OCI-LY1 (cell line): ENCODE results near the gene ZIM2.

Experiments used
- H2AFZ ChIP-seq: fragments of 200-600 bp; sonication (generic), shearing (Covaris generic); 2 replicates; pipeline ENCODE4 v1.6.0; 2014; ENCODE audit warnings: antibody characterized with exemption, mild to moderate bottlenecking, low read length
- H3F3A ChIP-seq: fragments of 200-600 bp; sonication (generic), shearing (Covaris generic); 2 replicates; pipeline ENCODE4 v1.6.0; 2014; ENCODE audit warnings: mild to moderate bottlenecking, antibody characterized with exemption, low read length, moderate library complexity; ENCODE audit not compliant: insufficient read depth
- H3K27ac ChIP-seq: fragments of 200-600 bp; sonication (generic); 2 replicates; pipeline ENCODE4 v1.5.1; 2014; ENCODE audit warnings: low read length, mixed run types, mild to moderate bottlenecking, low read depth; ENCODE audit not compliant: poor library complexity, severe bottlenecking
- H3K27me3 ChIP-seq: fragments of 200-600 bp; sonication (generic); 2 replicates; pipeline ENCODE4 v1.6.0; 2014; ENCODE audit warnings: antibody characterized with exemption, mild to moderate bottlenecking, low read length, moderate library complexity; ENCODE audit not compliant: insufficient read depth
- H3K36me3 ChIP-seq: fragments of 200-600 bp; sonication (generic); 2 replicates; pipeline ENCODE4 v1.6.1; 2014; ENCODE audit warnings: mild to moderate bottlenecking, antibody characterized with exemption, low read length, moderate library complexity, mixed read lengths; ENCODE audit not compliant: insufficient read depth
- H3K4me1 ChIP-seq: fragments of 200-600 bp; sonication (generic); 2 replicates; pipeline ENCODE4 v1.5.1; 2014; ENCODE audit warnings: mild to moderate bottlenecking, low read length, moderate library complexity; ENCODE audit not compliant: insufficient read depth, severe bottlenecking
- H3K4me2 ChIP-seq: fragments of 200-600 bp; sonication (generic), shearing (Covaris generic); 2 replicates; pipeline ENCODE4 v1.6.1; 2014; ENCODE audit warnings: low read length
- H3K4me3 ChIP-seq: fragments of 200-600 bp; sonication (generic); 2 replicates; pipeline ENCODE4 v1.5.1; 2014; ENCODE audit warnings: low read length, low read depth, mild to moderate bottlenecking, mixed read lengths; ENCODE audit not compliant: poor library complexity, severe bottlenecking
- H3K79me2 ChIP-seq: fragments of 200-600 bp; shearing (Covaris generic); 2 replicates; pipeline ENCODE4 v1.6.1; 2016; ENCODE audit warnings: mixed run types, low read length, mixed read lengths; ENCODE audit not compliant: insufficient read depth
- H3K9ac ChIP-seq: fragments of 200-600 bp; sonication (generic), shearing (Covaris generic); 2 replicates; pipeline ENCODE4 v1.6.1; 2014; ENCODE audit warnings: mild to moderate bottlenecking, low read length, mixed read lengths
- H3K9me2 ChIP-seq: fragments of 200-600 bp; sonication (generic), shearing (Covaris generic); 2 replicates; pipeline ENCODE4 v1.6.1; 2014; ENCODE audit warnings: low read depth, mild to moderate bottlenecking, low read length, mixed read lengths
- H3K9me3 ChIP-seq: fragments of 200-600 bp; shearing (Covaris generic); 2 replicates; pipeline ENCODE4 v1.6.1; 2014; ENCODE audit warnings: low read length, mixed read lengths
- H4K20me1 ChIP-seq: fragments of 200-600 bp; sonication (generic), shearing (Covaris generic); 2 replicates; pipeline ENCODE4 v1.6.0; 2016; ENCODE audit warnings: mild to moderate bottlenecking, low read length; ENCODE audit not compliant: insufficient read depth
- EZH2 ChIP-seq: fragments of 200-600 bp; sonication (generic), shearing (Covaris generic); IDR thresholded peaks from 2 replicates; pipeline ENCODE4 v1.8.0; 2017; ENCODE audit warnings: borderline replicate concordance, mixed run types, mild to moderate bottlenecking, antibody characterized with exemption, low read length, moderate library complexity, mixed read lengths
- TF ChIP-seq, protein P1 (sequence below): fragments of 200-600 bp; sonication (generic), shearing (Covaris generic); IDR thresholded peaks from 2 replicates; pipeline ENCODE4 v1.5.1; 2017; ENCODE audit warnings: mild to moderate bottlenecking, antibody characterized with exemption, low read length, moderate library complexity, mixed read lengths

Gene ZIM2

DNA sequence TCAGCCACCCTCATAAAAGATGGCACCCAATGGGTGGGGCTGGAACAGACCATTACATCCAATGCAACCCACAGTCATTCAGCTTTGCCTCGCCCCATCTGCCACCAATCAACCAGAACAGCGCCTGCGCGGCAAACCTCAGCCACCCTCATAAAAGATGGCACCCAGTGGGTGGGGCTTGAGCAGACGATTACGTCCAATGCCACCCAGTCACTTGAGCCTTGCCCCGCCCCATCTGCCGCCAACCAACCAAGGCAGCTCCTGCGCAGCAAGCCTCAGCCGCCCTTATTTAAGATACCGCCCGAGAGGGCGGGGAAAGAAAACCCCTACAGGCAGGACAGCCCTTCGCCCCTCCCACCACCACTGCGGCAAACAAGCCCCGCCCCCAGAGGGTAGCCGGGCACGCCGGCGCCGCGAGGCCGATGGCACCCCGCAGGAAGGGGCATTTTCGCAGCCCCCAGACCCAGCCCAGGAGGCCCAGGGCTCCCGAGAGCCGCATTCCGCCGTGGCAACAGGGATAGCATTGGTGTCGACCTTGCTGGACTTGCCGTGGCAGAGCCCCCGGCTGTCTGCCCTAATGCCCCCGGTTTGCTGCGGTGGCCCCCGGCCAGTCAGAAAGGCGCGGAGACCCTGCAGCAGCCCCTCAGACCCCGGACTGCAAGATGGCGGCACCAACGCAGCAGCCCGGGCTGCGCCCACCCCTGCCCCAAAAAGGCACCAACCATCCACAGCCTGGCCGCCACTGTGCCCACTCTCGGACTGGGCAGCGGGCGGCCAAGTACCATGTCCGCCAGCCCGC is 675 bp downstream of the ZIM2 start:
- Histone ChIP-seq H3K79me2 (no peaks in the 10 kb centered on the region), H3K36me3 (no peaks in the 10 kb centered on the region), H3K27me3 (no peaks in the 10 kb centered on the region), H4K20me1 (no peaks in the 10 kb centered on the region), H3K4me1 (no peaks in the 10 kb centered on the region), H3K9me2 (no peaks in the 10 kb centered on the region), H3F3A (no peaks in the 10 kb centered on the region), H3K9ac (no peak overlapping the region), H3K4me3 (no peak overlapping the region), H3K4me2 (no peak overlapping the region), H3K9me3 (no peaks in the 10 kb centered on the region), H2AFZ (no peak overlapping the region), H3K27ac (no peak overlapping the region)
- TF ChIP-seq EZH2: no peak
- TF ChIP-seq, protein P1, sequence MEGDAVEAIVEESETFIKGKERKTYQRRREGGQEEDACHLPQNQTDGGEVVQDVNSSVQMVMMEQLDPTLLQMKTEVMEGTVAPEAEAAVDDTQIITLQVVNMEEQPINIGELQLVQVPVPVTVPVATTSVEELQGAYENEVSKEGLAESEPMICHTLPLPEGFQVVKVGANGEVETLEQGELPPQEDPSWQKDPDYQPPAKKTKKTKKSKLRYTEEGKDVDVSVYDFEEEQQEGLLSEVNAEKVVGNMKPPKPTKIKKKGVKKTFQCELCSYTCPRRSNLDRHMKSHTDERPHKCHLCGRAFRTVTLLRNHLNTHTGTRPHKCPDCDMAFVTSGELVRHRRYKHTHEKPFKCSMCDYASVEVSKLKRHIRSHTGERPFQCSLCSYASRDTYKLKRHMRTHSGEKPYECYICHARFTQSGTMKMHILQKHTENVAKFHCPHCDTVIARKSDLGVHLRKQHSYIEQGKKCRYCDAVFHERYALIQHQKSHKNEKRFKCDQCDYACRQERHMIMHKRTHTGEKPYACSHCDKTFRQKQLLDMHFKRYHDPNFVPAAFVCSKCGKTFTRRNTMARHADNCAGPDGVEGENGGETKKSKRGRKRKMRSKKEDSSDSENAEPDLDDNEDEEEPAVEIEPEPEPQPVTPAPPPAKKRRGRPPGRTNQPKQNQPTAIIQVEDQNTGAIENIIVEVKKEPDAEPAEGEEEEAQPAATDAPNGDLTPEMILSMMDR: no peak

DNA sequence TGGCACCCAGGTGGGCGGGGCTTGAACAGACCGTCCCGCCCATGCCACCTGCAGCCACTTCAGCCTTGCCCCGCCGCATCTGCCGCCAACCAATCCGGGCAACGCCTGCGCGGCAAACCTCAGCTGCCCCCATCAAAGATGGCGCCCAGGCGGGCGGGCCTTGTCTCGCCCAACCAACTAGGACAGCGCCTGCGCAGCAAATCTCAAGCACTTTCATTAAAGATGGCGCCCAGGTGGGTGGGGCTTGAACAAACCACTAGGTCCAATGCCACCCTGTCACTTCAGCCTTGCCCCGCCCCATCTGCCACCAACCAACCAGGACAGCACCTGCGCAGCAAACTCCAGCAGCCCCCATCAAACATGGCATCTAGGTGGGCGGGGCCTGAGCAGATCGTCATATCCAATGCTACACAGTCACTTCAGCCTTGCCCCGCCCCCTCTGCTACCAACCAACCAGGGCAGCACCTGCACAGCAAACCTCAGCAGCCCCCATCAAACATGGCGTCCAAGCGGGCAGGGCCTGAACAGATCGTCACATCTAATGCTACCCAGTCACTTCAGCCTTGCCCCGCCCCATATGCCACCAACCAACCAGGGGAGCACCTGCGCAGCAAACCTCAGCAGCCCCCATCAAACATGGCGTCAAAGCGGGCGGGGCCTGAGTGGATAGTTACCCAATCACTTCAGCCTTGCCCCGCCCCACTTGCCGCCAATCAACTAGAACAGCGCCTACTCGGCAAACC is 1.4 kb downstream of the ZIM2 start:
- Histone ChIP-seq H3K79me2 (no peaks in the 10 kb centered on the region), H3K36me3 (no peaks in the 10 kb centered on the region), H3K9ac (no peak overlapping the region), H4K20me1 (no peaks in the 10 kb centered on the region), H3K4me1 (no peaks in the 10 kb centered on the region), H3K9me2 (no peaks in the 10 kb centered on the region), H2AFZ (no peak overlapping the region), H3K4me3 (no peak overlapping the region), H3F3A (no peaks in the 10 kb centered on the region), H3K9me3 (no peaks in the 10 kb centered on the region), H3K4me2 (no peak overlapping the region), H3K27ac (no peak overlapping the region), H3K27me3 (no peaks in the 10 kb centered on the region)
- TF ChIP-seq, protein P1: no peak
- TF ChIP-seq EZH2: no peak

DNA sequence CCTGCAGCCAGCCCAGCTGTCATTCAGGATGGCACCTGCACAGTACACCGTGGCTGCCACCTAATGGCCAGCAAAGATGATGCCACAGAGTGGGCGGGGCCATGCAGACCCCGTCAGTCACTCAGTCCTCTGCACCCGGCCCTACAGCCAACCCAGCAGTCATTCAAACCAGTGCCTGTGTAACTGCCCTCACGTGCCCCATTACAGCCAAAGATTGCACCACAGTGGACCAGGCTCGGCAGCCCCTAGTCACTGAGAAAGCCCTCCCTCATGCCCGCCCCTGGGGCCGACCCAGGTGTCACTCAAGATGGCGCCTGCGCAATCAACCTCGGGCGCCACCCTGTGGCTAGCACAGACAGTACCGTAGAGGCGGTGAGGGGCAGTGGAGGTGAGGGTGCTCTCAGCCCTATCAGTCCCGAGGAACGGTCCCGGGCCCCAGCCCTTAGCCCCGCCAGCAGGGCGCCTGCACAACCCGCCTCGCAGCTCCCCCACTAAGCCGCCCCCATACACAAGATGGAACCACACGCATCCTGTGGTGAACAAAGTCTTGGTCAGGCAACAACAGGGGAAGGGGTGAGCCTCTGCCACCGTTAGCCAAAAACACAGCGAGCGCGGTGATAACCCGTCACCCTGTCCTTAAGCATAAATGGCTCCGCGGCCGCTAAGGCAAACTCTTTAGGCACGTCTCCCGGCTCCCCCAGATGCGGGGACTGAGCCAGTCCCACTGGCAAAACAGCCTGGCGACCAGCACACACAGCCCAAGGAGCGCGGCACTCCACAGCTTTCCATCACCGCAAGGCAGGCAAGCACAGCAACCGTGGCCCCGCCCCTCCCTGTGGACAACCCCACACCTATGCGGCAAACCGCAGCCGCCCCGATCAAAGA is 2.3 kb downstream of the ZIM2 start:
- Histone ChIP-seq H3K4me3 (no peak overlapping the region), H3K27ac (no peak overlapping the region), H3K27me3 (no peaks in the 10 kb centered on the region), H3F3A (no peaks in the 10 kb centered on the region), H3K79me2 (no peaks in the 10 kb centered on the region), H2AFZ (no peak overlapping the region), H3K4me2 (no peak overlapping the region), H3K36me3 (no peaks in the 10 kb centered on the region), H3K9me3 (no peaks in the 10 kb centered on the region), H3K9me2 (no peaks in the 10 kb centered on the region), H4K20me1 (no peaks in the 10 kb centered on the region), H3K4me1 (no peaks in the 10 kb centered on the region), H3K9ac (no peak overlapping the region)
- TF ChIP-seq, protein P1: no peak
- TF ChIP-seq EZH2: no peak
